Measurements from ENCODE around the gene RPH3AL.

The RPH3AL gene

DNA sequence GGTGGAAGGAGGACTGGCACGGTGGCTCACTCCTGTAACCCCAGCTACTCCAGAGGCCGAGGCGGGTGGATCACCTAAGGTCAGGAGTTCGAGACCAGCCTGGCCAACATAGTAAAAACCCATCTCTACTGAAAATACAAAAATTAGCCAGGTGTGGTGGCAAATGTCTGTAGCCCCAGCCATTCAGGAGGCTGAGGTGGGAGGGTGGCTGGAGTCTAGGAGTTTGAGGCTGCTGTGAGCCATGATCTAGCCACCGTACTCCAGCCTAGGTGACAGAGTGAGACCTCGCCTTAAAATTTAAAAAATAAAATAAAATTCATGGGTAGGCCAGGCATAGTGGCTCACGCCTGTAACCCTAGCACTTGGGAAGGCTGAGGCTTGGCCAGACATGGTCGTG, 1.2 kb upstream of the RPH3AL start:
- no peak for DNase-seq (ENCODE audit: low read depth in 2 of 3, low spot score in 1 of 3)

DNA sequence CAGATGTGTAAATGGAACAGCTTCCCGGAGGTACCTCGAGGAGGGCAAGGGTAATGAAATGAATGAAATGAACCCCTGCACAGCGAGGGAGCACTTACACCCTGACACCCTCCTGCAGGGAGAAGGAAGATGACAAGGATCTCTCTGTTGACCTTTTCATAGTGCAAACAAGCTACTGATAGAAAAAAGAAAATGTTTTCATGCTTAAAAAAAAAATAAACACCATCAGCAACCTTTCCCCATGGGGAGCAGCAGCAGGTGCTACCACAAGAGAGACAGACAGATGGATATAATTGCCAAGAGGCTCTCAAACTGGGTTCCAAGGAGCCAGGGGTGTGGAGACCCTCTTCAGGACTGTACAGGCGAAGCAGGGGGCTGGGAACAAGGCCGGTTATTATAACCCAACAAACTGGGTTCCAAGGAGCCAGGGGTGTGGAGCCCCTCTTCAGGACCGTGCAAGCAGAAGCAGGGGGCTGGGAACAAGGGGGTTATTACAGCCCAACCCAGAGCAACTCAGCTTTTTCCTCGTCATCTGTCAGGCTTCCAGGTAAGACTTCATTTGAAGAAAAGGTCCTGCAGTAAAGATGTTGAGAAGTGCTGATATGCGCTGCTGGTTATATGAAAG, 718 bp upstream of the RPH3AL start:
- DNase-seq (ENCODE audit: low read depth in 2 of 3, low spot score in 1 of 3), result no peak

DNA sequence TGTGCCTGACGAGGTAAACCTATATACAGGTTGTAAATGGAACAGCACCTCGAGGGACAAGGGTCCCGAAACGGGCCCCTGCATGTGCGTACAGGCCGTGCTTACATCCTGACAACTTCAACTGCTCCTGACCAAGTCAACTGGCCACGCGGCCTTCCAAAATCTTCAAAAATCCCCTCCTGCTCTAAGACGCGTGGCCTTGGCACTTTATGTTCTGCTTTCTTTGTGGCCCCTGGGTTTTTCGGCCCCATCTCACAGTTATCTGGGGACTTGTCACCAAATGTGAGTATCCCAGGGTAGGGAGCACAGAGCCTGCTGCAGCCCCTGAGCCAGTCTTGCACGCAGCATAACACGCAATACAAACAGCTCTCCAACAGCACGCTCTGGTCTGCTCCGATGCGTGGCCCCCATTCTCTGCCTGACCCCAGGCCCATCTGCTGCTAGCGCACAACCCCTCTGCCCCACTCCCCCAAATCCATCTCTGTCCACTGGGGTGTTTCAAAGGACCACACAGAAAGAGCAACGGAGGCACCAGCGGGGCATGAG, 659 bp downstream of the RPH3AL start:
- DNase-seq (ENCODE audit: low read depth in 2 of 3, low spot score in 1 of 3), result no peak

DNA sequence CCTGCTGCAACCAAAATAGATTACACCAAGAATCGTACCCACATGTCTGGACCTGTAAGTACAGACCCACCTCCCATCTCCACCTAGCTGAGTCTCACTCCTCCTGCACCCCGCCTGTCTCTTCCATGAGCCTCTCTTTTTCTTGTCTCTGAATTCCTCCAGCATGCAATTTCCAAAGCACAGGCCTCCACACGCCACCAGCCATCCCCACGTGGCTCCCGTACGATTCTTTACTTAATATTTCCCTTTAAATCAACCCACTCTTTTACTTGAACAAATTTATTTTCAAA, 1.2 kb downstream of the RPH3AL start:
- DNase-seq (ENCODE audit: low read depth in 2 of 3, low spot score in 1 of 3), result no peak

DNA sequence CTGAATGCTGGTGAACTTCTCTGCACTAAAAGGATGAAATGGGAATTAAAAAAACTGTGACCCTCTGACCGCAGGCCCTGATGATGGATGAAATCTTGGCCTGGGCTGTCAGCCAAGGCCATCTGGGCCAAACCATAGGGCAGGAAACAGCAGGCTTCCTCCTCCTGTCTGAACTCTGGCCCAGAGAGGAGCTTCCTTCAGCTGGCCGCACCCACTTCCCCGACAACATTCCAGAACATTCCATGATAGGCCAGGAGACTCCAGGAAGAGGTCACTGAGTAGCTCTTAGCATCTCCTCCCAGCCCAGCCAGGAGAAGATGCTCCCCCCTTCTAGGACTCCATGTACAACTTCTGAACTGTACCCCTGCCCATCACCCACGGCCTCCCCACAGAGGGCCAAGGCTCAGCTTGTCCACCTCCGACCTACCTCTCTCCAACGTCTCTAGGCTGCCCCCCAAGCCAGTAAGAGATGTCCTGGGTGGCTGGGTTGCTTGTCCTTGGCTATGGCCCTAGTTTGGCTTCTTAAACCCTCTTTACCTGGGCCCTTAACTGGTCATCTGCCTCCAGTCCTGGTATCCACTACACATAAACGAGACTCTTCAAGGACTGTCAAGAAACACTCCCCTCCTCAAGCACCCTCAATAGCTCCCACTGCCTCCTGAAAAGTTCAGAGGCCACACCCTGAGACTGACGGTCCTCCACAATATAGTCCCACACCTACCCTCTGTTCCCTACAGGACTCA, 1.7 kb downstream of the RPH3AL start:
- DNase-seq (ENCODE audit: low read depth in 2 of 3, low spot score in 1 of 3), result no peak

DNA sequence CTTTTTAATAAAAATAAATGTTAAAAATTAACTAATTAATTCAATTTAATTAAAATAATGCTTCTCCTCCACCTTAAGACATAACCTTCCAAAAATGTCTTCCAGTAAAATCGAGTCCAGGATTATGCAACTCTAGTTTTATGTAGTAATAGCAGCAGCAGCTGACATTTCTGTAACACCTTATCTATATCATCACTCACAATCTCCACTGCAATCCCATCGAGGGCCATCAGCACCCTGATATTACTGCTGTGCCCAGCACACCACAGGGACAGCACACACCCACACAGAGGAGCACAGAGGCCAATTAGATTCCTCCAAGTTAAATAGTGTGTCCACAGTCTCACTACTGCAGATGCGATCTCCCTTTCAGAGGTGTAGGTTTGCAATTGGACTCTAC, 2.9 kb downstream of the RPH3AL start:
- no peak for DNase-seq (ENCODE audit: low read depth in 2 of 3, low spot score in 1 of 3)

DNA sequence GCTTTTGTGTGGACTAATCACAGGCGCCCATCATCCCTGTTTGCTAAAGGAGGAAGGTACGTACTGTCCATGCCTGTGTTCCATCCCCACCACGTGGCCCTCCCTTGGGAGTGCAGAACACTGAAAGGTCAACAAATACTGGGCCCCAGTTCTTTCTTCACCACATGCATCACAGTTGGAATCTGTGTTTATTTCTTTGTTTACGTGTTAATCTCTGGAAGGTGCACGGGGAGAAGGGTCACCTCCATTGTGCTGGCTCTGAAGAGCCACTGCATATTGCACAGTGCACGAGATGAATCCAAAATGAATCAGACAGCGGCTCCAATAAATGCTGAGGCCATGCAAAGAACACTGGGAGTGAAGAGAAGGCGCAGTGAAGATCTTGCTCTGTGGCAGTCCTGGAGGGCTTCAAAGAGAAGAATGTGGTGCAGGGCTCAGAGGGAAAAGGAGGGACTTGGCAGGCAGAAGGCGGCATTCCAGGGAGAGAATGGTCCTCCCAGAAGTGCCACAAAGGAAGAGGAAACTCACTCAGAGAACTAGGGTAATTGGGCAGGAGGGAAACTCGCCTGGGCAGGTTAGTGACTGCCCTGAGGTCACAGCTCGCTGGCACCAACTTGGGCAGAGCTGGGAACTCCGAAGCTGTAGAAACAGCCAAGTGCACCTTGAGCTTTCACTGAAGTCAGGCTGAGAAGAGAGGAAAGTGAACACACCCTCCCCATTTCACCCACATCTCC, 3.7 kb downstream of the RPH3AL start:
- no peak for DNase-seq (ENCODE audit: low read depth in 2 of 3, low spot score in 1 of 3)

DNA sequence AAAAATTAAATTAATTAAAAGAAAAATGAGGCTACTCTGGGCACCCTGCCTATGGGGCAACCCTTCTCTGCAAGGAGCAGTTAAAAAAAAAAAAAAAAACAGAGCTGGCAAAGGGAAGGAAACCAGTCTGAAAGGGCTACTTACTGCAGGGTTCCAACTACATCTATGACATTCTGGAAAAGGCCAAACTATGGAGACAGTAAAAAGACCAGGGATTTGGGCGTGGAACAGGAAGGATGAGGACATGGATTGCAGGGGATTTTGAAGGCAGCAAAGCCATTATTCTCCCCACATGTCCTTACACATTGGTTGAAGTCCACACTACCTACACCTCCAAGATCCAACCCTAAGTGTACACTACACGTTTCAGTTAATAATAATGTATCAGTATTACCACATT, 4.6 kb downstream of the RPH3AL start:
- DNase-seq (ENCODE audit: low read depth in 2 of 3, low spot score in 1 of 3), result no peak

DNA sequence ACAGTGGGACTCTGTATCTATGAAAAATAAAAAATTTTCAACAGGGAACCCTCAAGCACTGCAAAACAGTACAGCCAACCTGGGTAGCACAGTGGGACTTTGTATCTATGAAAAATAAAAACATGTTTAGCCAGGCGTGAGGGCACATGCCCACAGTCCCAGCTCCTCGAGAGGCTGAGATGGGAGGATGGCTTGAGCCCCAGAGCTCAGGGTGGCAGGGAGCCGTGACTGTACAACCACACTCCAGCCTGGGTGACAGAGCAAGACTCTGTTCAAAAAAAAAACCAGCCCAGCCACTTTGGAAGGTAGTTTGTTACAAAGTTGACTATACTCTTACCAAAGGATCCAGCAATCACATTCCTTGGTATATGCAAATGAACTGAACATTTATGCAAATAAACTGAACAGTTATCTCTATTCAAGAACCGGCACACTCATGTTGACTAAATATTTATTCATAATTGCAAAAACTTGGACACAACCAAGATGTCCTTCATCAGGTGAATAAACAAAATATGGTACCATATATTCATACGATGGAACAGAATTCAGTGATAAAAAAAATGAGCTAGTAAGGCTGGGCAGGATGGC, 5.2 kb downstream of the RPH3AL start:
- DNase-seq (ENCODE audit: low read depth in 2 of 3, low spot score in 1 of 3), result no peak

DNA sequence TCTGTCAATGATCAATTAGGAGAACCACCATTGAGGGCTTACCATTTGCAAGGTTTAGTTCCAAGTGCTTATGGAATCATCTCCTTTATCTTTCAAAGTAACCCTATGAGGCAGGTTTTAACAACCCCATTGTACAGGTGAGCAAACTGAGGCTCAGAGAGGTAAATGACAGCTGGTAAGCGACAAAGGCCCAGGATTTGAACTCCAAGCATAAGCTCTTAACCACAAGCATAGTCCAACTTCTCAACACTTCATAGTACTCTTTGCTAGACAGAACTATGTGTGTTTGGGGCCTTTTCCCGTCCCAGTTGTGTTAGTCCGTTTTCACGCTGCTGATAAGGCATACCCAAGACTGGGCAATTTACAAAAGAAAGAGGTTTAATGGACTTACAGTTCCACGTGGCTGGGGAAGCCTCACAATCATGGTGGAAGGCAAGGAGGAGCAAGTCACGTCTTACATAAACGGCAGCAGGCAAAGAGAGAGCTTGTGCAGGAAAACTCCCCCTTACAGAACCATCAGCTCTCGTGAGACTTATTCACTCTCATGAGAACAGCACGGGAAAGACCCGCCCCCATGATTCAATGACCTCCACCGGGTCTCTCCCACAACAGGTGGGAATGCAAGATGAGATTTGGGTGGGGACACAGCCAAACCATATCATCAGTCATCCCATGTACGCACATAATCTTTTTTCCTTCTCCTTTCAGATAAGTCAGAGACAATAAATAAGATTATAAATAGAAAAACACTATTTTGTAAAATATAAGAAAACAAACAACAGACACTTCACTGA, 6.4 kb downstream of the RPH3AL start:
- DNase-seq (ENCODE audit: low read depth in 2 of 3, low spot score in 1 of 3), result no peak

DNA sequence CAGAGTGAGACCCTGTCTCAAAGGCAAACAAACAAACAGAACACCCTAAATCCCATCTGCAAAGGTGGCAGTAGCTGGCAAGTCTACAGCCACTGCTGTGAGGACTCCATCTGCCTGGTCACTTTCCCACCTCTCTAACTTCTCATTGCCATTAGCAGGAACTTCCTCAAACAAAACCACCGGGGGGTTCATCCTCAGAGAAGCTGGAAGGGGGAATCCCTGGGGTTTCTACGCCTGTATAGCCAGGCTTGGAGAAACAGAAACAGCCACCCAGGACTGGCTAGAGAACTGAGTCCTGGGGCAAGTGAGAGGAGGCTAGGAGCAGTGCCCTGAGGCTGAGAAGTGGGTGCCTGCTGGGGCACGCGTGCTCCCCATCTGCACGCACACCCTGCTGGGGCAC, 7.3 kb downstream of the RPH3AL start:
- no peak for DNase-seq (ENCODE audit: low read depth in 2 of 3, low spot score in 1 of 3)

DNA sequence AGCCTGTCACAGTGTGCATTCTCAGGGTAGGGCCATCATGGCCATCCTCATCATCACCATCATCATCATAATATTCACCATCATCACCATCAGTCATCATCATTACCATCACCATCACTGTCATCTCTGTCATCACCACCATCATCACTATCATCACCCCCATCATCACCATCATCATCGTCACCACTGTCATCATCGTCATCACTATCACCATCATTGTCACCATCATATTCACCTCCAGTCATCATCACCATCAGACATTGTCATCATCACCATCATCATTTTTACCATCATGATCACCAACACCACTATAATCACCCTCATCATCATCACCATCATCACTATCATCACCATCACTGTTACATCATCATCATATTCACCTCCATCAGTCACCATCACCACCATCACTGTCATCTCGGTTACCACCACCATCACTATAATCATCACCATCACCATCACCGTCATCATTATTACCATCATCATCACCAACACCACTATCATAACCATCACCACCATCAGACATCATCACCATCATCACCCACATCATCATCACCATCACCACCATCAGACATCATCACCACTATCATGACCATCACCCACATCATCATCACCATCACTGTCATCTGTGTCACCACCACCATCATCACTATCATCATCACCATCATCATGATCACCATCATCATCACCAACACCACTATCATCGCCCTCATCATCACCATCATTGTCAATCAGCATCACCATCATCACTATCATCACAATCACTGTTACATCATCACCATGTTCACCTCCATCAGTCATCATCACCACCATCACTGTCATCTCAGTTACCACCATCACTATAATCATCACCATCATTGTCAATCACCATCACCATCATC, 8.5 kb downstream of the RPH3AL start:
- DNase-seq (ENCODE audit: low read depth in 2 of 3, low spot score in 1 of 3), result no peak

DNA sequence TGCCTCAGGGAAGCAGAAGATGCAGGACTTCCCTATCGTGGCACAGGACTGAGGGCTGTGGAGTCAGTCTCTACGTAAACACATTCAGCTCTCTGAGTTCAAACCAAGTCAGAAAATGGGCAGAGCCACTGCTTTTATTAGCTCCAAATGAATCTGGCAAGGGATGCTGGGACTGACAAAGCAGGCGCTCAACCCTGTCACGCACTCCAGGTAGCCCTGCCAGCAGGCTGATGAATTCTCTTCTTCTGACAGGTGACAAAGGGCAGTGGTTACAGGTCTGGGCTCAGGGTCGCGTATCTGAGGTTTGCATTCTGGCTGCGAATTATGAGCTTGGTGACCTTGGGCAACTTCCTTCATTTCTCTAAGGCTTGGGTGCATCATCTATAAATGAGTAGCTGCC, 9.4 kb downstream of the RPH3AL start:
- no peak for DNase-seq (ENCODE audit: low read depth in 2 of 3, low spot score in 1 of 3)

DNA sequence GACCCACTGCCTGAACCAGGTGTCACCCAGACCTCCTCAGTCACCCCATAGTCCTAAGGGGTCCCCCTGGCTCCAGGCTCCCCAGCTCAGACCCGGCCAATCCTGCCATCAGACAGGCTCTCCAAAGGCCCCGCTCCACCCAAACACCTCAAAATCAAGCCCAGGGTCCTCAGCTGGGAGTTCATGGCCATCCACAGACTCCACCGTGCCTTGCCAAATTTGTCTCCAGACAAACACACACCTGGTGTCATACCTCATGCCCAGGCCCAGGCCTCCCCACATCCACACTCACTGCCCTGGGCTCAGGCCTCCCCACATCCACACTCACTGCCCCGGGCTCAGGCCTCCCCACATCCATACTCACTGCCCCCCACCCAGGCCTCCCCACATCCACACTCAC, 12.5 kb downstream of the RPH3AL start:
- DNase-seq (ENCODE audit: low read depth in 2 of 3, low spot score in 1 of 3), result no peak

DNA sequence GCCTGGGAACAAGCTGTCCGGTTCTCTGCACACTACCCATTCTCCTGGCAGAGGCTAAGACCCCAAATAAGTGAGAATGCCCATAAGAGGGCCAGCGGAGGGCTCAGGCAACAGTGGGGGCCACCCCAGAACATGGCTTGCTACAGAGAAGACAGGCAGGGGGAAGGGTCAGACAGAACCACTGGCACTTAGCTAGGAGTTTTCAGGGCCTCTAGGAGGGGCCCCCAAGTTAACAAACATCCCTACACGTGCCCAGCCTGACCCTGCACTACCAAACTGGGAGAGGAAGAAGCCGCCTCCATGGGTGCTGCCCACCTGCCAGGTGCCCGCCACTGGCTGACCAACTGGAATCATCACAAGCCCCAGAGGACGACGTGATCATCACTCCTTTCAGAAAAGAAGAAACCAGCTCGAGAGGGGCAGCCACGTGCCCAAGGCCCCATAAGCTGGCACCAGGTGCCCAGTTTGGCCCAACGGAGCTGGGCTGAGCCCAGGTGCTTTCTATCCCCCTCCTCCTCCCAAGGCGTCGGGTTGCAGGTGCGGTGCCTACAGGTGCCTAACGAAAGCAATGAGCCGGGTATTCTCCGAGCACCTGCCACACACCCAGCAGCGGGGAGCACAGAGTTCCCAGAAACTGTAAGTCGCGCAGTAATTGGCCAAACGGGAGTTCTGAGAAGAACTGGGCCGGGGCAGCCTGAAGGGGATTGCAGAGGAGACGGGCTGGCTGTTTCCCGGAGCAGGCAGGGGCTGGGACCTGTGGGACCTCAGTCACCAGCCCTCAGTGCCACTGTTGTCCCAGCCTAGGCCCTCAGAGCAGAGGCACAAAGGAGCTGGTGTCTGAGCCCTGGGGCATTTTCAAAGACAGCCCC, 13.2 kb downstream of the RPH3AL start:
- DNase-seq (ENCODE audit: low read depth in 2 of 3, low spot score in 1 of 3), result no peak

DNA sequence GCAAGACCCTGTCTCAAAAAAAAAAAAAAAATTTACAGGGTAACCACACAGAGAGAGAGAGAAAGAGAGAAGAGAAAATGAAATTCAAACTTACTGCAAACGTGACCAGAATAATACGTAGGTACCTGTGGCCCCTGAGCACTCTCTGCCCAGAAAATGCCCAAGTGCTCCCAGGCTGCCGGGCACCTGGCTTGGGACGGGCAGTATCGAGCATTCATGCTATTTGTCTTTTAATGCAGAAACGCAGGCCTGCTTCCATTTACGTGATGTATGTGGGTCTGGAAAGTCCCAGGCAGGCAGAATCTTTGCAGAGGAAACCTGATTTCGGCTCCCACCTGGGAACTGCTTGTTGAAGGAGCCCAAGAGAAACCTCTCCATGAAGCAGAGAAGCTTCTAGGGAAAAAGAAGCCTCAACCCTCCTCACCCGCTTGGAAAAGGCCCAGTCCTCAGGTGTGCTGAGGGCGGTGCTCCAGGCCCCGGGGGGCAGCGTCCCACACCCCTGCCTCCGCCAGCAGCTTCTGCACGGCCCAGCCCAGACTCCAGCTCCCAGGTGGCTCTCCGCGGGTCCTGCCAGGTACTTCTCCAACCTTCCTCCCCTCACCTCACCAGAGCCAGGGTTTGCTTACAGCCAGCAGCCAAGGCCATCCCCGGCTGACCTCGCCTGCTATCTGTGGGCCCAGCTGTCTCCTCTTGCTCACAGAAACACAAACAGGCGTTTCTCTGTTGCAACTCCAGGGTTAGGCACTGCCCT, 14.0 kb downstream of the RPH3AL start:
- DNase-seq (ENCODE audit: low read depth in 2 of 3, low spot score in 1 of 3), result no peak

DNA sequence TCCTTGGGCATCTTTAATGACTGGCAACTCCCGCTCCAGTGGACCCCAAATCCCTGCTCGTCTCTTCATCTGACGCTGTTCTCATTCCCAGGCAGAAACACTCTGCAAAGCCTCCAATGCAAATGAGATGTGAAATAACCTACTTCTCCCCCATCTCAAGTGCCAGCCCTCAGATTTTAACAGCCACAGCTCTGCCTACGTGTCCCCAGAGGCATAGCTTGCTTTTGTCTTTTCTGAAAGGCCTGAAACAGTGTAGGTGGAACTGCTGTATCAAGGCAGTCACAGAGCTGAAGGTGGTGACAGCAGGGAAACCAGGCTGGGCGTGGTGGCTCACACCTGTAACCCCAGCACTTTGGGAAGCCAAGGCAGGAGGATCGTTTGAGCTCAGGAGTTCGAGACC, 14.7 kb downstream of the RPH3AL start:
- no peak for DNase-seq (ENCODE audit: low read depth in 2 of 3, low spot score in 1 of 3)

DNA sequence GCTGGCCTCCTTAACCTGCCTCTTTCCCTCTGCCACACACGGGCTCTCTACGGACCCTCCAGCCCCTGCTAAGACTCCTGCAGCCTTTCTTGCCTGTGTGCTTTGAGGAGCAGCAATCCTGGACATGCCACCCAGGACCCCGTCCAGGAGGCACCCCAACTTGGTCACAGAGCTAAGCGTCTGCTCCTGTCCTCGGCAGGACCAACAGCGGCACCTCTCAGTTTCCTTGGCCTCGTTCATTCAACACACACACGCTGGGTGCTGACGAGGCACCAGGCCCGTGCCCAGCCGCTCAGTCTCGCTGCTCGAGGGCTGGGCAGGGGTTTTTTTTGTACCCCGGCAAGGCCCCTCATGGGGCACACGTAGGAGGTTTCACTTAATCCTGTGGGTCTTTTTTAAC, 15.2 kb downstream of the RPH3AL start:
- no peak for DNase-seq (ENCODE audit: low read depth in 2 of 3, low spot score in 1 of 3)

DNA sequence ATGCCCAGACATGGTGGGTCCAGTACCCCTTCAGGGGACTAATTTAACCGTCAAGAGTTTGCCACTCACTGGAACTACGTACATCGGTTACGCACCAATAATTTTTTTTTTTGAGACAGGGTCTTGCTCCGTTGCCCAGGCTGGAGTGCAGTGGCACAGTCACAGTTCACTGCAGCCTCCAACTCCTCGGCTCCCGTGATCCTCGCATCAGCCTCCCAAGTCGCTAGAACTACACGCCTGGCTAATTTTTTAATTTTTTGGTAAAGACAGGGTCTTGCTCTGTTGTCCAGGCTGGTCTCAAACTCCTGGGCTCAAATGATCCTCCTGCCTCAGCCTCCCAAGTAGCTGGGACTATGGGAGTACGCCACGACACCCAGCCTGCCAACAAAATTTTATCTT, 15.6 kb downstream of the RPH3AL start:
- no peak for DNase-seq (ENCODE audit: low read depth in 2 of 3, low spot score in 1 of 3)

Data from stimulated activated CD4-positive, alpha-beta T cell treated with anti-CD3 and anti-CD28 coated beads, Interleukin-12 subunit alpha, Interleukin-12 subunit beta, amount 100 ng/mL, for 48 hours (primary cell).